B cell (primary cell): ENCODE measurements around the gene RIPOR3. TPM values are rescaled to one million over a fixed set of nuclear protein-coding genes. Genes with fewer than 3 reads are reported as not detected.

Source experiments
- ATAC-seq: fragments of 200-7000 bp; cut with Tn5 transposase; one replicate; pipeline ENCODE4 v1.10.0; 2021; ENCODE audit warnings: low read depth, mild to moderate bottlenecking, moderate number of reproducible peaks, moderate library complexity
- CTCF ChIA-PET: fragments of 350-600 bp; sonication (Branson Sonifier 250); formaldehyde crosslinking; loops from one replicate; lab custom pipeline; 2021; ENCODE audit warnings: antibody characterized with exemption, inconsistent platforms; lab: Charles Lee
- POLR2A ChIA-PET: fragments of 350-600 bp; sonication (Branson Sonifier 250); formaldehyde crosslinking; loops from one replicate; lab custom pipeline; 2021; ENCODE audit warnings: antibody characterized with exemption; lab: Charles Lee
- DNase-seq: peaks from one replicate; pipeline ENCODE4 v3.0.0; 2013
- H2AFZ ChIP-seq: 2 replicates; pipeline ENCODE4 v1.6.1; 2012; ENCODE audit warnings: mild to moderate bottlenecking, low read depth, low read length; ENCODE audit not compliant: insufficient read depth, poor library complexity, severe bottlenecking
- H3K27ac ChIP-seq, 2 donors: 1 replicate in 1 of 2; 2 replicates in 1 of 2; pipeline ENCODE4 v1.5.1; 2012 to 2013; ENCODE audit warnings: low read length in 2 of 2, mild to moderate bottlenecking in 2 of 2, moderate library complexity in 1 of 2
- H3K27me3 ChIP-seq, 4 experiments: fragments of 200-600 bp in 1 of 4; sonication (generic) in 1 of 4; replicated peaks in 1 of 4; 1 replicate in 2 of 4; 2 replicates in 2 of 4; pipeline versions ENCODE4 v1.6.1 to v1.7.0; 2013 to 2016; ENCODE audit warnings: low read length in 3 of 4, mild to moderate bottlenecking in 2 of 4, mixed read lengths in 1 of 4, moderate library complexity in 1 of 4; ENCODE audit not compliant: insufficient read depth in 4 of 4, control insufficient read depth in 3 of 4; ENCODE audit errors: control extremely low read depth in 1 of 4
- H3K36me3 ChIP-seq, 2 experiments: replicated peaks in 1 of 2; 1 replicate in 1 of 2; 2 replicates in 1 of 2; pipeline versions ENCODE4 v1.6.1 to v1.7.1; 2013; ENCODE audit warnings: low read length in 1 of 2; ENCODE audit not compliant: insufficient read depth in 2 of 2, control insufficient read depth in 1 of 2; ENCODE audit errors: control extremely low read depth in 1 of 2, extremely low read depth in 1 of 2
- H3K4me1 ChIP-seq, 2 donors: fragments of 200-600 bp in 1 of 2; sonication (generic) in 1 of 2; 1 replicate in 1 of 2; 2 replicates in 1 of 2; pipeline versions ENCODE4 v1.5.1 to v1.6.1; 2013 to 2017; ENCODE audit warnings: low read length in 2 of 2; ENCODE audit not compliant: control insufficient read depth in 2 of 2, insufficient read depth in 2 of 2
- H3K4me2 ChIP-seq: replicated peaks from 2 replicates; pipeline ENCODE3; 2012; ENCODE audit warnings: mild to moderate bottlenecking, low read depth, low read length; ENCODE audit not compliant: poor library complexity, severe bottlenecking
- H3K4me3 ChIP-seq, 5 experiments: fragments of 200-600 bp in 1 of 5; sonication (generic) in 1 of 5; 1 replicate in 3 of 5; 2 replicates in 2 of 5; pipeline versions ENCODE4 v1.5.1 to v1.7.0; 2011 to 2016; ENCODE audit warnings: low read length in 4 of 5, mild to moderate bottlenecking in 4 of 5, low read depth in 2 of 5, control low read depth in 1 of 5, moderate library complexity in 1 of 5; ENCODE audit not compliant: insufficient read depth in 1 of 5; ENCODE audit errors: control extremely low read depth in 1 of 5, extremely low read depth in 1 of 5
- H3K79me2 ChIP-seq: fragments of 200-600 bp; sonication (generic); one replicate; pipeline ENCODE4 v1.6.0; 2016; ENCODE audit warnings: low read length; ENCODE audit not compliant: control insufficient read depth, insufficient read depth
- H3K9ac ChIP-seq: fragments of 200-600 bp; sonication (generic); 2 replicates; pipeline ENCODE4 v1.6.1; 2017; ENCODE audit warnings: mild to moderate bottlenecking, low read length, moderate library complexity
- H3K9me3 ChIP-seq, 3 donors: one replicate each; pipeline versions ENCODE4 v1.6.1 to v1.7.1; 2013; ENCODE audit warnings: low read length in 2 of 3; ENCODE audit not compliant: control insufficient read depth in 2 of 3, insufficient read depth in 1 of 3; ENCODE audit errors: control extremely low read depth in 1 of 3
- H4K20me1 ChIP-seq: 2 replicates; pipeline ENCODE4 v1.6.0; 2012; ENCODE audit warnings: mild to moderate bottlenecking, low read length; ENCODE audit not compliant: insufficient read depth, control insufficient read depth, poor library complexity, severe bottlenecking
- H3K27ac Mint-ChIP-seq: one replicate; pipeline ENCODE4 v1.8.0; 2021; ENCODE audit warnings: mixed read lengths
- H3K27me3 Mint-ChIP-seq: one replicate; pipeline ENCODE4 v1.8.0; 2021; ENCODE audit warnings: mixed read lengths
- H3K4me1 Mint-ChIP-seq: one replicate; pipeline ENCODE4 v1.8.0; 2021; ENCODE audit warnings: mixed read lengths
- H3K4me3 Mint-ChIP-seq: one replicate; pipeline ENCODE4 v1.8.0; 2021; ENCODE audit warnings: mixed read lengths
- H3K9me3 Mint-ChIP-seq: one replicate; pipeline ENCODE4 v1.8.0; 2022; ENCODE audit warnings: mixed read lengths; ENCODE audit not compliant: insufficient read depth
- EZH2 ChIP-seq: IDR thresholded peaks from 2 replicates; pipeline ENCODE4 v1.6.1; 2012; ENCODE audit warnings: borderline replicate concordance, low read depth, mild to moderate bottlenecking, moderate library complexity, low read length; ENCODE audit not compliant: insufficient read depth, poor library complexity, severe bottlenecking
- WGBS: methylation state at CpG from one replicate; pipeline ENCODE4 v1.1.5; 2013; ENCODE audit warnings: missing lambda C conversion rate; ENCODE audit not compliant: insufficient coverage; 5-methylcytosine and 5-hydroxymethylcytosine counted together
- intact Hi-C: fragments of 100-400 bp; cut with micrococcal nuclease; formaldehyde crosslinking; loops from one replicate; pipeline ENCODE4 v1.10.0; 2022
- polyA plus RNA-seq: library from polyadenylated mRNA; depleted of rRNA; stranded (reverse); fragments of >200 nt; gene quantifications from 2 replicates; pipeline ENCODE4 v1.2.3, GENCODE V29; 2012
- total RNA-seq, 2 donors: library from RNA; stranded (reverse); fragments of 120-200 nt in 1 of 2; gene quantifications; 1 replicate in 1 of 2; 2 replicates in 1 of 2; pipeline versions ENCODE4 v1.2.3 to v1.2.4, GENCODE V29; 2013 to 2022
- TF ChIP-seq, protein P1 (sequence below): fragments of 200-600 bp; IDR thresholded peaks from one replicate; pipeline ENCODE4 v1.8.0; 2022; ENCODE audit warnings: antibody characterized with exemption, mild to moderate bottlenecking

RIPOR3 gene
- total and polyA plus RNA-seq, 2 donors (not counting 1 experiment from before 2014, with no cell fraction given), result 0.09 to 0.27 TPM

DNA sequence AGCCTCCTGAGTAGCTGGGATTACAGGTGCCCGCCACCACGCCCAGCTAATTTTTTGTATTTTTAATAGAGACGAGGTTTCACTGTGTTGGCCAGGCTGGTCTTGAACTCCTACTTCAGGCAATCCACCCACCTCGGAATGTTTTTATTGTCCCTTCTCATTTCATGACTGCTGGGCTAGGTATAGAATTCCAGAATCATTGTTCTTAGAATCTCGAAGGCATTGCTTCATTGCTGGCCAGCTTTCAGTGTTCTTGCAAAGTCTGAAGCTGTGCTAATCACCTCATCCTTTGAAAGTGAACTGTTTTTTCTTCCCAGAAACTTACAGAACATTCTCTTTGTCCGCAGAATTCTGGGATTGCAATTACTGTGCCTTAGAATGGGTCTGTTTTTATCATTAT, 132.2 kb downstream of the RIPOR3 start:
- Histone ChIP-seq H3K27me3 (no peaks in the 10 kb centered on the region), H3K27ac (no peak overlapping the region), H3K4me3 (no peak overlapping the region), H4K20me1 (peaks cover 70% of the 10 kb centered on the region), H3K4me2 (no peak overlapping the region), H3K9ac (no peak overlapping the region), H3K79me2 (peaks cover 100% of the 10 kb centered on the region), H2AFZ (no peak overlapping the region), H3K4me1 (peaks cover 12 to 16% of the 10 kb centered on the region in 2 donors), H3K9me3 (peaks cover 1 to 5% (median 4%) of the 10 kb centered on the region in 3 donors), H3K36me3 (peaks cover 7 to 57% of the 10 kb centered on the region in 2 experiments)
- DNase-seq (no peak), ATAC-seq (no peak)
- H3K4me1 Mint-ChIP-seq, result peaks cover 58% of the 10 kb centered on the region
- H3K27me3 Mint-ChIP-seq, result no peaks in the 10 kb centered on the region
- no peak overlapping the region for H3K27ac Mint-ChIP-seq
- 100% methylated on average over 1 of the region's 6 CpGs for WGBS
- TF ChIP-seq, protein P1, sequence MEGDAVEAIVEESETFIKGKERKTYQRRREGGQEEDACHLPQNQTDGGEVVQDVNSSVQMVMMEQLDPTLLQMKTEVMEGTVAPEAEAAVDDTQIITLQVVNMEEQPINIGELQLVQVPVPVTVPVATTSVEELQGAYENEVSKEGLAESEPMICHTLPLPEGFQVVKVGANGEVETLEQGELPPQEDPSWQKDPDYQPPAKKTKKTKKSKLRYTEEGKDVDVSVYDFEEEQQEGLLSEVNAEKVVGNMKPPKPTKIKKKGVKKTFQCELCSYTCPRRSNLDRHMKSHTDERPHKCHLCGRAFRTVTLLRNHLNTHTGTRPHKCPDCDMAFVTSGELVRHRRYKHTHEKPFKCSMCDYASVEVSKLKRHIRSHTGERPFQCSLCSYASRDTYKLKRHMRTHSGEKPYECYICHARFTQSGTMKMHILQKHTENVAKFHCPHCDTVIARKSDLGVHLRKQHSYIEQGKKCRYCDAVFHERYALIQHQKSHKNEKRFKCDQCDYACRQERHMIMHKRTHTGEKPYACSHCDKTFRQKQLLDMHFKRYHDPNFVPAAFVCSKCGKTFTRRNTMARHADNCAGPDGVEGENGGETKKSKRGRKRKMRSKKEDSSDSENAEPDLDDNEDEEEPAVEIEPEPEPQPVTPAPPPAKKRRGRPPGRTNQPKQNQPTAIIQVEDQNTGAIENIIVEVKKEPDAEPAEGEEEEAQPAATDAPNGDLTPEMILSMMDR, result no peak
- no peak for TF ChIP-seq EZH2
- ChIA-PET CTCF (interaction anchor here (0.8 to 1.9 kb wide), 4 partner anchors 8 to 14 kb away, joined by 4 to 5 read pairs (median 4); no protein-coding TSS in a partner anchor), POLR2A (interaction anchor here (0.7 kb wide), 1 partner anchor 76 kb away, joined by 3 read pairs; no protein-coding TSS in a partner anchor)
- H3K4me3 Mint-ChIP-seq, result no peak overlapping the region
- intact Hi-C loops, result no loop called here
- no peaks in the 10 kb centered on the region for H3K9me3 Mint-ChIP-seq

DNA sequence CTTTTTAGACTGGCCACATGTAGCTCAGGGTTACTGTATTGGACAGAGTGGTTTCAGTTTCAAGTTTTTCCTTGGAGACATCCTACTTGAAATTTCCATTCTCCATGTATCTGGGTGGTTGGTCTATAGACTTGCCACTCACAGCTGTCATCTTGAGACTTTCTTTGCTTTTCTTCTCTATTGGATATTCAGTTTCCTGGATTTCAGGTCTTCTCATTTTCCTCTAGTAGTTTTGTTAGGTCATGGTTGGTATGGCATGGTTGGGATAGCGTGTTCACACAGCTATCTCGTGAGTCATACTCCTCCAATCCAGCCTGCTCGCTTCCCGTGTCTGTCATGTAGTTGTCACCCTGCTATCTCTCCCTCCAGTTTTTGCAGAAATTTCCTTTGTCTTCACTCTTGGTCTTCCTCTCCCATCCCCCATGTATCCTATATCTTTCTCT, 132.8 kb downstream of the RIPOR3 start:
- Histone ChIP-seq H3K4me1 (peaks cover 16 to 19% of the 10 kb centered on the region in 2 donors), H4K20me1 (peaks cover 67% of the 10 kb centered on the region), H3K4me3 (no peak overlapping the region), H3K9me3 (peaks cover 3 to 5% (median 4%) of the 10 kb centered on the region in 3 donors), H3K9ac (no peak overlapping the region), H3K27ac (no peak overlapping the region), H2AFZ (no peak overlapping the region), H3K36me3 (peaks cover 10 to 50% of the 10 kb centered on the region in 2 experiments), H3K79me2 (peaks cover 100% of the 10 kb centered on the region), H3K27me3 (no peaks in the 10 kb centered on the region), H3K4me2 (no peak overlapping the region)
- TF ChIP-seq, protein P1, result no peak
- TF ChIP-seq EZH2, result no peak
- Mint-ChIP-seq H3K27ac (peak overlapping the region; percentile 44), H3K4me3 (no peak overlapping the region), H3K4me1 (peaks cover 56% of the 10 kb centered on the region), H3K27me3 (no peaks in the 10 kb centered on the region), H3K9me3 (no peaks in the 10 kb centered on the region)
- ATAC-seq (no peak), DNase-seq (no peak)
- intact Hi-C loops, result no loop called here
- ChIA-PET POLR2A (interaction anchor here (0.6 kb wide), 1 partner anchor 372 kb away, joined by 5 read pairs; no protein-coding TSS in a partner anchor), CTCF (interaction anchor here (0.7 to 1.9 kb wide), 6 partner anchors 8 to 54 kb away, joined by 3 to 5 read pairs (median 4); no protein-coding TSS in a partner anchor)
- WGBS, result 100% methylated on average over 2 of the region's 4 CpGs
